NK-92 (cell line): ENCODE results near the gene GALNT3.

Experiments used
- DNase-seq: peaks from one replicate; lab custom pipeline; 2025; ENCODE audit not compliant: unreplicated experiment; lab: John Stamatoyannopoulos, UW

GALNT3 gene

DNA sequence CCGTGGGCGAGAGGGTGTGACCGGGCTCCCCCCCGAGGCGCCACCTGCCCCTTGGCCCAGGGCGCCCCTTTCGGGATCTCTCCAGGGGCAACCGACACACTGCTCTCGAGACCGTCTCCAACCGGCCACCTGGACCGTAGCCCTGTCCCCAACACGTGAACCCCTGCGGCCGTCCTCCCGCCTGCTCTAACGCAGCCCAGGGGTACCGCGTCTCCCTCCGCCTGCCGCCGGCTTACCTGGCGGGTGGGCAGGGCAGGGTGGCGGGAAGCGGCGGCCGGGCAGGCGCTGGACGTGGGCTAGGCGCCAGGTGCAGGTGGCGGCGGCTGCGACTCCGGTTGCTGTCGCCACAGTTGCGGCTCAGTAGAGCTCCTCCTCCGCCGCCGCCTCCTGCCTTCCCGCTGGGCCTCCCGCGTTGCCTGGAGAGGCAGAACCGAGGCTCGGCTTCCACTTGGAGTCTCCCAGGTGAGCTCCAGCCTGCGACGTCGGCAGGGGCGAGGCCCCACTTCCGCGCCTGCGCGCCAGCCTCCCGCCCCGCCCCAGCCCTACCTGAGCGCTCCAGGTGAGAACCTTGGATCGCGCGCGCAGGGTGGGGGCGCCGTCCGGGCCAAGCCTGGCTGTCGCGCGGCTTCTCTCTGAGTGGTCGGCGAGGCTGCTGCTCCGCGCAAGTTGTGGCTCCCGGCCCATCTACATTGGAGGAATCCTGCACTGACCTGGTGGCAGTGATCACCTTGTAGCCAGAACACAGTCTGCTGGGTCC, at the start of gene GALNT3:
GALNT3 (minus strand) TSS at position 469 of the 757 bp plus-strand sequence. CDS start 23,547 bp downstream, outside the sequence.
- DNase-seq, result no peak

DNA sequence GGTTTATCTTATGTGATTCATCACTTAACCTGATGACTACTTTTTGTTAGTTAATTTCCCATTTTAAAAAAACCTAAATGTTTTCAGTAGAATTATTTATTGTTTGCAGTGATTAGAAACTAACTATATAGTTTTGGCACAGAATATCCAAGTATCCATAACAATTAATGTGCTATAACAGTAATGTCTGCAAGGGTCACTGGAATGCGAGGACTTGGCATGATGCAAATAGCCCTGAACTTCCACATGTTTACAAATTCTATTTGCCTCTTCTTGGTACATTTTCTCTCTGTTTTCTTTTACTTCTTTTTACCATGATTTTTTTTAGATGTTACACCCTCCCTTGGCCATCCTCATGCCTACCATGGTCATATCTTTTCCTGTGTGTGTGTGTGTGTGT, 49.3 kb upstream of the GALNT3 start:
- no peak for DNase-seq

DNA sequence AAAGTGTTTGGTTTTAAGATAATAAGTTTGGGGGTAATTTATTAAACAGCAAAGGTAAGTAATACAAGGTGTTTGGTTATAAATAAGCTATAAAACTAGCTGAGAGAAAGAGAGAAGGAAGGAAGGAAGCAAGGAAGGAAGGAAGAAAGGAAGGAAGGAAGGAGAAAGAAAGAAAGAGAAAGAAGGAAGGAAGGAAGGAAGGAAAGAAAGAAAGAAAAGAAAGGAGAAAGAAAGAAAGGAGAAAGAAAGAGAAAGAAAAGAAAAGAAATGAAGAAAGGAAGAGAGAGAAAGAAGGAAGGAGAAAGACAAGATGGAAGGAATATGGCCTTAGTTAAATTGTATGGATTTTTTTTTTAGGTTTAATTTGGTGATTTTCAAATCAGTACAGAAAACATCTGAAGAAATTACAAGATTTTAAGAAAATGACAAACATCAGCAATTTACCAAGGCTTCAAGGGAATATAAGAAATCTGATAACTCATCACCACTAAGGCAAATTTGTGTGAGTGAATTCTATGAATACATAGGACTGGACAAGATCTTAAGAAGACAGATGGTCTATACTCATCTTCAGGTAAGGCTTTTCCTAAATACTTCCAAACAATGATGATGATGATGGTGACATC, 46.4 kb upstream of the GALNT3 start:
- no peak for DNase-seq

DNA sequence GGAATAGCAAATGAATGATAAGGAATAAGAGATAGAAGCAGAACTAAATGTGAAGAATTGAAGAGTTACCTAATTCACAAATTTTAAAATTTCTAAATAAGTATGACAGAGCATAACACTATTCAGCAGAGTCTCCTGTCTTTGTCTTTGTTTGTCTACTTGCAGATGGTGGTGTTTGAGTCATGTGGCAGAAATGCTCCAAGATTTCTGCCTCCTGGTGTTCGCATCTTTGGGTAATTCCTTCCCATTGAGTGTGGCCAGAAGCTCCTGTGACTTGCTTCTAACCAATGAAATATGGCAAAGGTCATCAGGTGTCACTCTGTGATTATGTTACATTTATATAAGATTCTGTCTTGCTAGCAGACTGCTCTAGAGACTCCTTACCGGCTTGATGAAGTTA, 45.6 kb upstream of the GALNT3 start:
- DNase-seq, result no peak

DNA sequence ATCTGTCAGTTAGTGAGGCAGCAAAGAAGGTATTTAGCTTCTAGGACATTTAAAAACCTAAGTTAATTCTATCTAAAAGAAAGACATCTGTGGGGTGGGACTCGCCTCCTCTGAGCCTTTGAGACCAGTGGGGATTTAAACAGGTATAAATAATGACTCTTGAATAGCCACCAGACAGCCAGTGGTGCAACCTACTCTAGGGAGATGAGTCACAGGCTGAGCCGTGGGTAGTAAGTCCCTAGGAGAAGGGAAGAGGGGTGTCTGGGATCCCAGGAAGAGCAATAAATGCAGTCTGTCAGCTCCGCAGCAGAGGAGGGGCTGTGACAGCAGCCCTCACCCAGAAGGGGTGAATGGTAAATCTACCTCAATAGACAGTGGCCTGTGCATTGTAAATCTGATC, 43.1 kb upstream of the GALNT3 start:
- no peak for DNase-seq

DNA sequence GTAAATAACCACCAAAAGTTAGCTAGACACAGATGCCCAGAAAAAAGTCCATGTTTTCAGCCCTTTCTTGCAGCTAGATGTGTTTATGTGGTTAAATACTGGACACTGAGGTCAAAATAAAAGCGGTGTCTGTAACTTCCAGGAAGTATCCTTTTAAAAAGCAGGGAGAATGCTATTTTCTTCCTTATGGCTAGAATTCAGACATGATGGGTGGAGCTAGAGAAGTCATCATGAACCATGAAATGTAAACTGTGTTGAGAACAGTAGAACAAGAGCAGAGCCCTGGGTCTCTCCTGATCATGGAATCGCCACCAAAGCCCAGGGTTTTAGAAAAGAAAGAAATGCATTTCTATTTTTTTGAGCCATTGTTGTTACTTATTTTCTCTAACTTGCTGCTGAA, 41.3 kb upstream of the GALNT3 start:
- DNase-seq, result no peak

DNA sequence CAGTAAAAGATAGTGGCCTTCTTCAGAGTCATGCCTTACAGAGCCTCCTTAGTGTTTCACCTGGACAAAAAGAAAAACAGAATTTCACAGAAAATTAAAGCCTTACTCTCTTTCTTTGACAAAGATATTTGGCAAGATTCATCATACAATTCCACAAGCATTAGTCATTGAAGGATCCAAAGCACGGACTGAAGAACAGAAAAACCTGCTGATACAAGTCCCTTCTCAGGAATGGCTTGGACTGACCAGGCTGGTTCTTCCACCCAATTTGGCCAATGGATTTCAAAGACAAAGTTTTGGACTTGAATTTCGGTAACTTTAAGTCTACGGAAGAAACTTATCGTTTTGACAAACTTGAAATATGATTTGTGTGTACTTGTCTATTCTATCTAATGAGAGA, 39.1 kb upstream of the GALNT3 start:
- DNase-seq, result no peak

DNA sequence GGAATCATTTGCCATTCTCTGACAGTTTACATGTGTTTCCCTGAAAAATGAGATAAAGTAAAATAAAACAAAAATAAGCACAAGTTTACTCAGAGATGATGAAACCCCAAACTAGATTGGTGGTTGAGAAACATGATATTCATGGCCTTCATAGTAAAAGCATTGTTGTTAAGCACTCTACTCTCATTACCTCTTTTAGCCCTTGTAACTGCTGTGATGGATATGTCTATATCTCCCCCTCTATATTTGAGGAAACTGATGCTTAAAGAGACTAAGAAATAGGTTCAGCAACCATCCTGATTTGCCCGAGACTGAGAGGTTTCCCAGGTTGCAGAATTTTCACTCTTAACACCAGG, 33.9 kb upstream of the GALNT3 start:
- no peak for DNase-seq

DNA sequence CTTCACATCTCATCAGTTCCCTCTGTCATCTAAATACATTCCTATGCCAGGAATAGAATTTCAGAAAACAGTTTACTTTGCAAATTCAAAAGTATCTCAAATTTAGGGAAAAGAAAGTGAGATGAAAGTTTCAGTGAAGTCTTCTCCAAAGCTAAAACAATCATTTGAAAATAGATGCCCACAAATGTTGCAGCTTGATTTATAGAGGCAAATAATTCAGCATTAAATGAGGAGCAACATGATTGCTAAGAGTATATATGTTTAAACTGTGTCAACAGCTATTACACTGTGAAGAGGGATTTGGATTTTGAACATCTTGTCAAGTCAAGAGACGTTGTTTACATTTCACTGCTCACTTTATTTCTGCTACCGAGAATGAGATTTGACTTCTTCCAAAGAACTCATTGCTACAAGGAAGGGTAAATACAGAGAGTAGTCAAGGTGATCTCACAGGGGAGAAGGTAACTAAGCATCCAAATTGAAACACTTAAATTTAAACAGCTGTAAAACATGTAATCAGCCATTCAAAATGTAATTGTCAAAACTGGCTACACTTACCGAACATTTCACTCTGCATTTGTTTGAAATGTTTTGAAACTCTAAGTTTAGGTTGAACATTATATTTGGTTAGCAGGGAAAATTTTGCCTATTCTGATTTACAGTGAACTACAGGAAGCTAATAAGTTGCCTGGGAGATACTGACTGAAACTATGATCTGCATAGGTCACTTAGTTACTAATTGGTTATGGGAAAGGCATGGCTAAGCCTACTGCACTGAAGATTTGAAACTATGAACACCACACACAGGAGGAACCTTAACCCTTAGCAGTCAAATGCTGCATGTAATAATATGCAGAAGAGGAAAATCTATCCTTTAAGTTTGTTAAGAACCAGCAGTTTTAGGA, 33.2 kb upstream of the GALNT3 start:
- no peak for DNase-seq

DNA sequence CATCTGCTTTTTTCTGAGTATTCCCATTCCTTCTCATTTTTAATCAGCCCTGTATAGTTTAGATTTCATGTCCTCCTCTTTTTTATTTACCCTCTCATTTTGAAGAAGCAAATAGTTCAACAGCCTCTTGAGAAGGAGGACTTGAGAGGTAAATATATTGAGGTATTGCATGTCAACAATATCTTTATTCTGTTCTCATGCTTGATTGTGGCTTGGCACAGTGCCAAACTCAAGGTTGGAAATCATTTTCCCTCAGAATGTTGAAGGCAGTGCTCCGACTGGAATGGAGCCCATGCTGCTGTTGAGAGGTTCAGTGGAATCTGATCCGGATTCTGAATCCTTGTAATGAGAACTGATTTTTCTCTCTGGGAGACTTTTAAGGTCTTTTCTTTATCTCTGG, 31.0 kb upstream of the GALNT3 start:
- DNase-seq, result no peak

DNA sequence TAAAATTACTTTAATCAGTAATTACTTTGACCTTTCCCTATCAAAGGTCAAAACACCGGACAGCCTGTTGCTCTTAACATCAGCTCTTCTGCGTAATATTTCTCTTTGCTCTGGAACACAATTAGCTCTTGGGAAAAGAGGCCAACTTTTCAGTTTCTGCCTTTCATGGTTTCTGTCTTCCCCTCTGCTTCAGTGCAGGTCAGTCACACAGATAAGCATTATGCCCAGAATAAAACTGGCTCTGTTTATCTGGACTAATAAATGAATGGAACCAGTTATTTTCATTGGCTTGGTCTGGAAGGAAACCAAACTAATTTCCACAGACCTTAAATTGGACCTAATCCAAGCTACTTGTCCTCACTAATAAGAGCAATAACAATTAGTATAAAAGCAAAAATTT, 26.2 kb upstream of the GALNT3 start:
- DNase-seq, result no peak

DNA sequence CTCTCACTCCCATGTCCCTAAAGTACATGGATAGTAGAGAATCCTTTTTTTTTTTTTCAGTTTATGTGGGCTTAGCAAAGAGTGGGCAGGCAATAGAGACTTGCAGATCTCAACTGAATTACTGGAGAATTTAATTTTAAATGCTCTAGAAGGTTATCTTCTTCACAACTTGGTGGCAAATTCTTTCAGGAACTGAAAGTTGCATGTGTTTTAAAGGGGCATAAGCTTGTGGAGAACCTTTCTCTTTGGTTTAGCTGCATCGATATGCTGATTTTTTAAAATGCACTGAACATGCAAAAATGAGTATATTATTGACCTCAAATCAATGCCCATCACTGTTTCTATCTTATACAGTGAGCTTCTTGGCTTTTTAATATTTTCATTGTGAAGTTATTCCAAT, 24.9 kb upstream of the GALNT3 start:
- no peak for DNase-seq

DNA sequence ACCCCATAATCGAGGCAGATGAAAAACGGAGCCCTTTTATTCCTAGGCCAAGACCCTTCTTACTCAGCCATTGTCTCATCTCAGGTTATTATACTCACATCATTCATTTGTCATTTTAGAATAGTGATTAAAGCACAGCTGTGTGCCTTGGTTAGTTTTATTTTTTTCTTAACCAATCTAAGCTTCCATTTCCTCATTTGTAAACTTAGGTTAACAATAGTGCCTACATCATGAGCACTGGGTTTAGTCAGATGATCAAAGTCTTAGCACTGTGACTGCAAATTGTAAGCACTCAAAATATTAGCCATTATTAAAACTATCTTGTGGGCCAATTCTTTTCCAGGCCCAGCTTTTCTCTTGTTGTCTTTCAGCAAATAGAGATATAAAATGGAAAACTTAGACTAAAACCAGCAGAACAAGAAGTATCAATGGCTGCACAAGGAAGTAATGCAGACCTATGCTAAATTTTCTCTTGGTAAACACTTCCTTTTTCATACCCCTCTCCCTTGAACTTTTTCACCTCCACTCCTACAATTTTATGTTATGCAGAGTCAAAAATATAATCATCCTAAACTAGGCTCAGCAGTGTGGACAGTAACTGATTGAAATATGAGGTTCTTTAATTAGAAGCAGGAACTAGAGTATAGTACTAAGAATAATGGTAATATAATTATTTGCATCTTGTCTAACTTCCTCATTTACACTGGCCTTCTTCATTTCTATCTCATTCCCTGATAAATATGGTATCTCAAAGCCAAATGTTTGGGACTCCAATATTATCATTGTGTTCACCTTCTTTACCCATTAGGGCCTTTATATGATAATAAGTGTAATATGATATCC, 21.5 kb upstream of the GALNT3 start:
- no peak for DNase-seq

DNA sequence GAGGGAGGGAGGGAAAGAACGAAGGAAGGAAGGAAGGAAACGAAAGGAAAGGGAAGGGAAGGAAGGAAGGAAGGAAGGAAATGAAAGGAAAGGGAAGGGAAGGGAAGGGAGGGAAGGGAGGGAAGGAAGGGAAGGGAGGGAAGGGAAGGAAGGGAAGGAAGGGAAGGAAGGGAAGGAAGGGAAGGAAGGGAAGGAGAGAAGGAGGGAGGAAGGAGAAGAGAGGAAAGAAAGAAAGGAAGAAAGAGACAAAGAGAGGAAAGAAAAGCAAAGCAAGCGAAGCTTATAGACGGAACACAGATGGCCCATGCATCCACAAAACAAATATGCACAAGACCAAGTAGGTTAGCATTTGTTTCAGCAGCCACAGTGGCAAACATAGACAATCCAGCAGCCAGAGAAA, 20.4 kb upstream of the GALNT3 start:
- DNase-seq, result no peak

DNA sequence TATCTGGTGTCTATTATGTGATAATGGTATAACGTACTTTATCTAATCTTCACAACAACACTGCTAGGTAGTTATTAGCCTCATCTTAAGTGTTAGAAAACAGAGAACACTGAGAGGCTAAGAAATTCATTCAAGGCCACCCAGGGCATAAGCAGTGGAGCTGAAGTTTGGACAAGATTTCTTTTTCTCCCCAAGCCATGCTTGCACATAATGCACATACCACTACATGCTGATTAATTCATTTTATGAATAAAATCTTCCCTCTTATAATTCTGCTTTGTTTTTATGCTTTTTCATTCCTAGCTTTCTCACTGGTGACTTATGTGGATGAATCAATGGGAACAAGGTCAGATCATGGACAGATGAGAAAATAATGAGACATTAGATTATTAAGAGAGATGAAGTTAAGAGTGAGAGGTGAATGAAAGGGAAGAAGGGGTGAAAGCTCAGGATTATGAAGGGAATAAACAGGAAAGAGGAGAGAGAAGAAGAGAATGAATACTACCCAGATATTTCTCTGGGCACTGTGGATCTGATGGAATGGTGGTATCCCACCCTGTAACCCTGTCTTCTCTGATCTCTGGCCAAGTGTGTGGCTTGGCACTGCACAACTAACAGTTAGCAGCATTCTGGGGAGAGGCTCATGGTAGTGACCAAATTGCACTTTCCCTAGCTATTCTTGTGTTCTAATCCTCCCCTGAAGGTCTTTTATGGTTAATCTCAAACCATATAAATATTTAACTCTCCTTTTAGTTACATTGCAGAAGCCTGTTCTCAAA, 17.7 kb upstream of the GALNT3 start:
- no peak for DNase-seq

DNA sequence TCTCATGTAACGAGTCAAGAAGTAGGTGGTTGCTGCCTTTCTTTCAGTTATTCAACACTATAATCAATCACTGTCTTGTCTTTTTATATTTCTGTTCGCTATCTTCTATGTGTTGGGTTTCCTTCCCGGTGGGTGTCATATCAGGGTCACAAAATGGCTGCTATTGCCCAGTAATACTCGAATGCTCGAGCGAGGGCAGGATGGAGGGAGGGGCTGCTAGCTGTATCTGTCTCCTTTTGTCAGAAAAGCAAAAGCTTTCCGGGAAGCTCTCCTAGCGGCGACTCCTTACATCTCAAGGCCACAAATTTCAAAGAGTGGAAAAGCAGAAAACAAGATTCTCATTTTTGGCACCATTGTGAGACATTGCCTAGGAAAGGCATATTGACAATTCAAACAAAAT, 16.4 kb upstream of the GALNT3 start:
- DNase-seq, result no peak

DNA sequence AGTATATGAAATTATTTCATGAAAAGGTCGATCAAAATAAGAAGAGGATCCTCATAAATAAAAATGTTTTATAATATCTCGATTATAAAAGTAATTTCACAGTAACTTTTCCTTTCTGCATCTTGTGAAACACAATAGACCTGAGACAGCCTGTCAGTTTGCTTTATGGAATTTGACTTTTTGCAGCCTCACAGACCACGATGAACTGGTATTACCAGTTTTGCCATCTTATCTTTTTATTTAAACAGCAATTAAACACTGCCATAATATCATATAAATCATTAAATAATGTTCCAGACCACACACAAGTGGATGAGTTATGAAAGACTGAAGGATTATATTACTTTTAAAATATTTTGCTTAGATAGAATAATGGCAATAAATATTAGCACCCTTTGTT, 10.7 kb upstream of the GALNT3 start:
- no peak for DNase-seq

DNA sequence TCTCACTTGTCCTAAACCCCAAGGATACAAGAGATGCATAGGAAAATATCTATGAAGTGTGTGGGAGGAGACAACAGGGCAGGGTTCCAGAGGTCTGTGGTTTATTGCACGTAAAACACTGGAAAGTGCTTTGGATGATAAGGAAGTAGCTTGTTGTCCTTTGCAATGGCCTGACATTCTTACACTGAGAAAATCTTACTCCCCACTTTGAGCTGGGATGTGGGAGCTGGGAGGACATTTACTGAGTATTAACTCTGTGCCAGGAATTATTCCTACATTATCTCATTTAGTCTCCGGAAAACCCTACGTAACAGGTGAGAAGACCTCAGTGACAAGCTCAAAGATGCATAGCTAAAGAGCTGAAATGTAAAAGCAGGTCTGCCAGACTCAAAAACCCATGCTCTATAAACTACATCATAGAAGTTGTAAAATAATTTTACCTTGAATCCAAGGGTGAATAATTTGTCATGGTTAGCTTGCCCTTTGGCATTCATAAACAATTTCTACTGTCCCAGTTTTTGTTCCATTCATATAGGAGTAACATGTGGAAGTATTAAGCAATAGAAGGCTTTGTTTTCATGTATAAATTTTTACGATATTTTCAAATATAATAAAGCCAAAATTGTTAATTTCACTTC, 9.2 kb upstream of the GALNT3 start:
- no peak for DNase-seq

DNA sequence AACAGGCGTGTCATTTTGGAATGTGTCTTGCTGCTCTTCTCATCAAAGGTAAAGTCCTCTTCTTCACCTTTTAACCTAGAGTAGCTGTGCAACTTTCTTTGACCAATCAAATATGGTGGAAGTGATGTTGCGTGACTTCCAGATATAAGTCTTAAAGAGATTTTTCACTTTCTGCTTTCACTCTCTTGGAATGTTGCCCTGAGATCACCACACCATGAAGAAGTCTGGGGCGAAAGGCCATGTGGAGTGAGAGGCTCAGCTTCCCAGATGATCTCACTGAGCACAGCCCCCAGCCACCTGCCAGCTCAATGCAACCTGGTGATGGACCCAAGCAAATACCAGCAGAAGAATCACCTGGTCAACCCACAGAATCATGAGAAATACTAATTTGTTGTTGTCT, 7.1 kb upstream of the GALNT3 start:
- no peak for DNase-seq
